ENCODE data around the gene NFIB. TPM values are rescaled to one million over a fixed set of nuclear protein-coding genes. Genes with fewer than 3 reads are reported as not detected.

NFIB gene
- total and polyA plus RNA-seq, 8 donors: 88.8 to 144 (median 127) TPM

GRCh38 chr9:14157191-14157590, 156.8 kb downstream of the NFIB start:
- DNase-seq (no peak), ATAC-seq (no peak)
- H3K9me3 ChIP-seq: no peaks in the 10 kb centered on the region
- H3K27me3 ChIP-seq: no peaks in the 10 kb centered on the region
- H3K4me3 ChIP-seq: no peak overlapping the region
- intact Hi-C loops (cut with DNase I): no loop called here
- H3K4me1 ChIP-seq: peaks cover 0 to 13% of the 10 kb centered on the region in 2 donors
- no peak for TF ChIP-seq CTCF (IDR thresholded peaks at IDR 0.05)
- H3K27ac ChIP-seq: no peak overlapping the region
- no peaks in the 10 kb centered on the region for H3K36me3 ChIP-seq

GRCh38 chr9:14156046-14156445, 157.9 kb downstream of the NFIB start:
- TF ChIP-seq CTCF (IDR thresholded peaks at IDR 0.05): no peak
- no peak for ATAC-seq
- intact Hi-C loops (cut with DNase I): no loop called here

GRCh38 chr9:14155237-14155636, 158.7 kb downstream of the NFIB start:
- Histone ChIP-seq H3K4me1 (peaks cover 0 to 9% of the 10 kb centered on the region in 2 donors), H3K27ac (no peak overlapping the region), H3K36me3 (no peaks in the 10 kb centered on the region), H3K4me3 (no peak overlapping the region), H3K27me3 (no peaks in the 10 kb centered on the region), H3K9me3 (no peaks in the 10 kb centered on the region)
- no peak for ATAC-seq
- intact Hi-C loops (cut with DNase I): no loop called here
- TF ChIP-seq CTCF (IDR thresholded peaks at IDR 0.05): no peak
- DNase-seq: no peak

More at GRCh38 chr9:14156046-14156445, 157.9 kb downstream of the NFIB start:
- H3K36me3 ChIP-seq: no peaks in the 10 kb centered on the region
- no peak overlapping the region for H3K4me3 ChIP-seq
- no peak for DNase-seq
- no peaks in the 10 kb centered on the region for H3K9me3 ChIP-seq
- peak overlapping the region in 1 of 2 donors; percentile 2 for H3K27ac ChIP-seq
- no peaks in the 10 kb centered on the region for H3K27me3 ChIP-seq
- peaks cover 0 to 9% of the 10 kb centered on the region in 2 donors for H3K4me1 ChIP-seq

- H3K27ac ChIP-seq: no peak overlapping the region
- no peaks in the 10 kb centered on the region for H3K36me3 ChIP-seq
- H3K9me3 ChIP-seq: no peaks in the 10 kb centered on the region
- no peak overlapping the region for H3K4me3 ChIP-seq
- TF ChIP-seq CTCF (IDR thresholded peaks at IDR 0.05): no peak
- intact Hi-C loops (cut with DNase I): no loop called here
- H3K4me1 ChIP-seq: no peaks in the 10 kb centered on the region
- ATAC-seq: no peak
- no peak for DNase-seq
- no peaks in the 10 kb centered on the region for H3K27me3 ChIP-seq
Measured at GRCh38 chr9:14153310-14153720, 160.6 kb downstream of the NFIB start.

- H3K27me3 ChIP-seq: no peaks in the 10 kb centered on the region
- no peak overlapping the region for H3K4me3 ChIP-seq
- no peak for DNase-seq
- TF ChIP-seq CTCF (IDR thresholded peaks at IDR 0.05): no peak
- no peaks in the 10 kb centered on the region for H3K4me1 ChIP-seq
- H3K9me3 ChIP-seq: no peaks in the 10 kb centered on the region
- intact Hi-C loops (cut with DNase I): no loop called here
- no peak for ATAC-seq
- no peak overlapping the region for H3K27ac ChIP-seq
- no peaks in the 10 kb centered on the region for H3K36me3 ChIP-seq
Measured at GRCh38 chr9:14151451-14151850, 162.5 kb downstream of the NFIB start.
